Naive B cell (primary cell): ENCODE results near the gene IFT57. TPM values are rescaled to one million over a fixed set of nuclear protein-coding genes. Genes with fewer than 3 reads are reported as not detected.
A peak's percentile ranks its signal among the peaks of the same experiment; 100 is the strongest.

ENCODE experiments used
- ATAC-seq, 2 donors: fragments of 150-1000 bp; cut with Tn5 transposase; 2 replicates each; pipeline ENCODE4 v1.10.0; 2021; ENCODE audit warnings: low read depth in 2 of 2, mild to moderate bottlenecking in 2 of 2, moderate library complexity in 2 of 2
- DNase-seq: peaks from one replicate; pipeline ENCODE4 v3.0.0; 2022
- H3K27ac Mint-ChIP-seq, 6 donors: one replicate each; pipeline ENCODE4 v1.8.0; 2020 to 2022; ENCODE audit warnings: mild to moderate bottlenecking in 6 of 6, mixed read lengths in 6 of 6, moderate library complexity in 5 of 6, inconsistent platforms in 2 of 6
- H3K27me3 Mint-ChIP-seq, 3 donors: one replicate each; pipeline ENCODE4 v1.8.0; 2021 to 2022; ENCODE audit warnings: mixed read lengths in 3 of 3, mild to moderate bottlenecking in 1 of 3
- H3K36me3 Mint-ChIP-seq, 2 donors: one replicate each; pipeline ENCODE4 v1.8.0; 2020 to 2022; ENCODE audit warnings: mixed read lengths in 2 of 2, inconsistent platforms in 1 of 2, mild to moderate bottlenecking in 1 of 2
- H3K4me1 Mint-ChIP-seq, 3 donors: one replicate each; pipeline ENCODE4 v1.8.0; 2020 to 2022; ENCODE audit warnings: mixed read lengths in 3 of 3, inconsistent platforms in 1 of 3, mild to moderate bottlenecking in 1 of 3, moderate library complexity in 1 of 3
- H3K4me3 Mint-ChIP-seq, 8 donors: one replicate each; pipeline ENCODE4 v1.8.0; 2020 to 2022; ENCODE audit warnings: mild to moderate bottlenecking in 8 of 8, mixed read lengths in 8 of 8, moderate library complexity in 8 of 8, inconsistent platforms in 2 of 8
- H3K9me3 Mint-ChIP-seq, 7 donors: one replicate each; pipeline ENCODE4 v1.8.0; 2020 to 2022; ENCODE audit warnings: mixed read lengths in 7 of 7, mild to moderate bottlenecking in 5 of 7, inconsistent platforms in 2 of 7, moderate library complexity in 1 of 7
- polyA plus RNA-seq, 6 donors: library from polyadenylated mRNA; unstranded; fragments of 300-500 nt; fragmentation: Illumina TruSeq; gene quantifications; one replicate each; pipeline ENCODE4 v1.2.3, GENCODE V29; 2021; ENCODE audit warnings: low read depth in 6 of 6

IFT57 gene
- polyA plus RNA-seq, 6 donors from 2014 or later, result 160 to 239 (median 203) TPM

DNA sequence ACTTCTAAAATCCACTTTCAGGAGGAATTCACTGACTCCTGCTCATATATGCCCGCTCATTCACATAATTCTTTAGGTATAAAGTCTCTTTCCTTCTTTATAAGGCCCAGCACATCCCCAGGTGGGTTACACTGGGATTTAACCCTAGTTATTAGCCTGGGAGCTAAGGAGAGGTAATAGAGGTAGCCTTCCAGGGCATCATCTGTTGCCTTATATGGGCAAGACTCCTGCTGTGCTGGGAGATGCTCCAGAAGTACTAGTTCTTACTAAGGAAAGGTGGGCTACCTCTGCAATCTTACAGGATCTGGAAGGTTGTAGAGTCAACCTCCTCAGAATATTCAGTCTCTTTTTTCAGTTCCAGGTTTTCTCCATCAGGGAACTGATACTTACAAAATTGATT is 13.1 kb upstream of the IFT57 start:
- H3K36me3 Mint-ChIP-seq, result peaks cover 0 to 8% of the 10 kb centered on the region in 2 donors
- peaks cover 0 to 3% (median 0%) of the 10 kb centered on the region in 7 donors for H3K9me3 Mint-ChIP-seq
- H3K4me1 Mint-ChIP-seq, result peaks cover 5 to 14% (median 14%) of the 10 kb centered on the region in 3 donors
- H3K4me3 Mint-ChIP-seq, result no peak overlapping the region
- ATAC-seq (no peak), DNase-seq (no peak)
- peaks cover 0 to 4% (median 0%) of the 10 kb centered on the region in 3 donors for H3K27me3 Mint-ChIP-seq
- H3K27ac Mint-ChIP-seq, result peak overlapping the region in 2 of 6 donors; percentile 41 to 80

- H3K36me3 Mint-ChIP-seq, result peaks cover 0 to 8% of the 10 kb centered on the region in 2 donors
- H3K27ac Mint-ChIP-seq, result peak overlapping the region in 1 of 6 donors; percentile 43
- ATAC-seq (no peak), DNase-seq (no peak)
- no peak overlapping the region for H3K4me3 Mint-ChIP-seq
- H3K4me1 Mint-ChIP-seq, result peaks cover 0 to 8% (median 6%) of the 10 kb centered on the region in 3 donors
- peaks cover 0 to 4% (median 0%) of the 10 kb centered on the region in 3 donors for H3K27me3 Mint-ChIP-seq
- H3K9me3 Mint-ChIP-seq, result peaks cover 0 to 3% (median 0%) of the 10 kb centered on the region in 7 donors
These were observed 12.2 kb upstream of the IFT57 start for GRCh38 chr3:108234387-108234957.

DNA sequence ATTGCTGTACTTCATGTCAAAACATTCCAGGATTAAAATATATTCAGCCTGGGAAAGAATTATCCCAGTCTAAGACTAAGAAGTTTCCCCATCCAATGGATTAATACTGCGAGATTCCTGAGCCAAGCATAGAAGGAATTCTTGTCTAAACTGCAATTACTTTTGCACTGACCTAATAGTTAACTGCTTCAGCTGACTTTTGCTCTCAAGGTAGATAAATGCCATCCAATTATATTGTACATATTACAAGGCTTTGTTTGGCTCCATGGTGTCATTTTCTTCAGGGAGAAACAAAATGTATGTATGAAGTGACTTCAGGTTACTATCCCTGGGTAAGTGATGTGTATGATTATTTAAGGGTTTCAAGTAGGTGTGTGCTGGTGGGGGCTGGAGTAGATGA is 6.1 kb upstream of the IFT57 start:
- Mint-ChIP-seq H3K4me1 (peaks cover 13 to 24% (median 14%) of the 10 kb centered on the region in 3 donors), H3K36me3 (no peaks in the 10 kb centered on the region), H3K9me3 (no peaks in the 10 kb centered on the region), H3K27ac (no peak overlapping the region), H3K27me3 (peaks cover 0 to 4% (median 0%) of the 10 kb centered on the region in 3 donors), H3K4me3 (no peak overlapping the region)
- no peak for DNase-seq
- ATAC-seq, result no peak

- H3K27ac Mint-ChIP-seq, result no peak overlapping the region
- DNase-seq, result no peak
- peaks cover 0 to 4% (median 0%) of the 10 kb centered on the region in 3 donors for H3K27me3 Mint-ChIP-seq
- ATAC-seq, result no peak
- H3K4me3 Mint-ChIP-seq, result no peak overlapping the region
- H3K4me1 Mint-ChIP-seq, result peaks cover 15 to 30% (median 20%) of the 10 kb centered on the region in 3 donors
- H3K9me3 Mint-ChIP-seq, result no peaks in the 10 kb centered on the region
- no peaks in the 10 kb centered on the region for H3K36me3 Mint-ChIP-seq
These were observed 4.9 kb upstream of the IFT57 start for GRCh38 chr3:108227131-108227530.

- Mint-ChIP-seq H3K4me1 (peaks cover 21 to 42% (median 39%) of the 10 kb centered on the region in 3 donors), H3K9me3 (no peaks in the 10 kb centered on the region), H3K27me3 (no peaks in the 10 kb centered on the region), H3K36me3 (peaks cover 0 to 6% of the 10 kb centered on the region in 2 donors), H3K4me3 (peak overlapping the region in 3 of 8 donors; percentile 18 to 37 (median 21)), H3K27ac (peak overlapping the region in 5 of 6 donors; percentile 67 to 100 (median 100))
- ATAC-seq (no peak), DNase-seq (no peak)
These were observed 3.0 kb upstream of the IFT57 start for GRCh38 chr3:108225221-108225620.

- Mint-ChIP-seq H3K9me3 (no peaks in the 10 kb centered on the region), H3K27me3 (no peaks in the 10 kb centered on the region), H3K36me3 (peaks cover 0 to 6% of the 10 kb centered on the region in 2 donors), H3K27ac (peak overlapping the region; percentile 99 to 100 (median 100)), H3K4me3 (peak overlapping the region; percentile 97 to 100 (median 100)), H3K4me1 (peaks cover 27 to 53% (median 50%) of the 10 kb centered on the region in 3 donors)
- ATAC-seq, result no peak
- DNase-seq, result peak; percentile 19
These were observed 1.7 kb upstream of the IFT57 start for GRCh38 chr3:108223928-108224327.

DNA sequence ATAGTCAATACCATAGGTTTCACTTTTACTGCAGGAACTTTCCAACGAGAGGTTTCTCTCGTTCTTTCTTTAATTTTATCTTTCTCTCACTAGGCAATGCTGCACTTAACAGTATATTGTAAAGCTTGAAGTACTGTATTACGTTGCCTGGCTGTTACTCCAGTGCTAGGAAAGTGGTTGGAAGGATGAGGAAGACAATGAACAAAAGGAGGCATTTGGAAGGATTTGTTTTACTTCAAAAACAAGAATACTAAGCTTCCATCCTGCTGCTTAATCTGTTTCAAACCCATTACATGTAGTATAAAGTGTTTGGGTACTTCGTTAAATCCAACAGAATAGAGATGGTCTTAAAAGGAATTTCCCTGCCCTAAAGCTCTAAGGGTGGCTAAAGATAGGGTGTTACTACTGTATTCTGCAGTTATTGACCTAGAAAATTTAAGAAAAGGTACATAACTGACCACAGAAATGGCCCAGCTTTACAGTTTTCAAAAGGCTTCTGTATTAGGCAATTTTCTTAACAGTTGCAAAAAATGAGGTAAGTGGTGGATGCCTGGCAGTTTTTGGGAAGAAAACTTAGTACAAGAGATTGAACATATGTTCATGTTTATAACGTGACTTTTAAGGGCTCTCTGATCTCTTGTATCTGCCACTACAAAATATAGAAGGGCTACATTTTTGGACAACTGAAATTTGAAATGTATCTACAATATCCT is 785 bp upstream of the IFT57 start:
- Mint-ChIP-seq H3K27me3 (no peaks in the 10 kb centered on the region), H3K27ac (peak overlapping the region; percentile 99 to 100 (median 100)), H3K36me3 (peaks cover 0 to 6% of the 10 kb centered on the region in 2 donors), H3K4me3 (peak overlapping the region; percentile 97 to 100 (median 100)), H3K9me3 (no peaks in the 10 kb centered on the region), H3K4me1 (peaks cover 27 to 58% (median 50%) of the 10 kb centered on the region in 3 donors)
- ATAC-seq (no peak), DNase-seq (no peak)

DNA sequence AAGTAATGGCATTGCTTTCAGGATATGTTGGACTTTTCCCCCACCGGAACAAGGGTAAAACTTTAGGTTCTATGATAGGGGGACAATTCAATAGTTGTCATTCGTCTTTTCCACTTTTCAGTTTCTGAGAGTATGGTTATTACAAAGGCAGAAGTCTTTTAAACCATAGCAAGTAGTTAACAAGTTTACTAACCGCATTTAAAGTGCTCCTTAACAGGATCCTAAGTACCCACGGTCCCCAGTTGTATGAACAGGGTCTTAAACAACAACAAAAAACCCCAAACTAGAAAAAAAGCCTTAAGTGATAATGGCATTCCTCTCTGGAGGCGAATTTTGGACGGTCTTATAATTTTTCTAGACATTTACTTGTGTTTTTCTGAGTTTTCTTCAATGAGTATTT is 831 bp downstream of the IFT57 start:
- H3K4me3 Mint-ChIP-seq, result peak overlapping the region; percentile 97 to 100 (median 100)
- ATAC-seq (no peak), DNase-seq (no peak)
- no peaks in the 10 kb centered on the region for H3K27me3 Mint-ChIP-seq
- no peaks in the 10 kb centered on the region for H3K9me3 Mint-ChIP-seq
- peaks cover 7 to 13% of the 10 kb centered on the region in 2 donors for H3K36me3 Mint-ChIP-seq
- peak overlapping the region; percentile 99 to 100 (median 100) for H3K27ac Mint-ChIP-seq
- peaks cover 34 to 64% (median 54%) of the 10 kb centered on the region in 3 donors for H3K4me1 Mint-ChIP-seq

GRCh38 chr3:108219336-108219735 is 2.9 kb downstream of the IFT57 start:
- Mint-ChIP-seq H3K4me1 (peaks cover 39 to 63% (median 59%) of the 10 kb centered on the region in 3 donors), H3K27ac (peak overlapping the region; percentile 73 to 100 (median 90)), H3K9me3 (peaks cover 0 to 4% (median 0%) of the 10 kb centered on the region in 7 donors), H3K4me3 (peak overlapping the region; percentile 83 to 100 (median 99)), H3K27me3 (no peaks in the 10 kb centered on the region), H3K36me3 (peaks cover 16 to 21% of the 10 kb centered on the region in 2 donors)
- DNase-seq (peak; percentile 25), ATAC-seq (peak in 1 of 2 donors; percentile 14)

GRCh38 chr3:108218811-108219210 is 3.4 kb downstream of the IFT57 start:
- no peak for ATAC-seq
- peaks cover 34 to 58% (median 54%) of the 10 kb centered on the region in 3 donors for H3K4me1 Mint-ChIP-seq

GRCh38 chr3:108215871-108216270 is 6.4 kb downstream of the IFT57 start:
- Mint-ChIP-seq H3K4me1 (peaks cover 28 to 41% (median 35%) of the 10 kb centered on the region in 3 donors), H3K27me3 (no peaks in the 10 kb centered on the region), H3K27ac (peak overlapping the region in 4 of 6 donors; percentile 0 to 62 (median 26)), H3K36me3 (peaks cover 29 to 39% of the 10 kb centered on the region in 2 donors), H3K9me3 (peaks cover 0 to 4% (median 0%) of the 10 kb centered on the region in 7 donors), H3K4me3 (peak overlapping the region; percentile 11 to 88 (median 48))
- ATAC-seq (peak in 1 of 2 donors; percentile 25), DNase-seq (no peak)

More at GRCh38 chr3:108218811-108219210, 3.4 kb downstream of the IFT57 start:
- Mint-ChIP-seq H3K4me3 (peak overlapping the region; percentile 83 to 100 (median 99)), H3K36me3 (peaks cover 16 to 24% of the 10 kb centered on the region in 2 donors), H3K27ac (peak overlapping the region; percentile 50 to 99 (median 76)), H3K9me3 (peaks cover 0 to 4% (median 0%) of the 10 kb centered on the region in 7 donors), H3K27me3 (no peaks in the 10 kb centered on the region)
- no peak for DNase-seq

GRCh38 chr3:108209579-108209978 is 12.6 kb downstream of the IFT57 start:
- Mint-ChIP-seq H3K27ac (peak overlapping the region in 3 of 6 donors; percentile 51 to 65 (median 52)), H3K36me3 (peaks cover 29 to 58% of the 10 kb centered on the region in 2 donors)
- ATAC-seq, result no peak

GRCh38 chr3:108208831-108209230 is 13.4 kb downstream of the IFT57 start:
- Mint-ChIP-seq H3K4me1 (peaks cover 20 to 41% (median 28%) of the 10 kb centered on the region in 3 donors), H3K9me3 (peaks cover 0 to 5% (median 0%) of the 10 kb centered on the region in 7 donors), H3K36me3 (peaks cover 35 to 63% of the 10 kb centered on the region in 2 donors), H3K27ac (peak overlapping the region; percentile 22 to 56 (median 46)), H3K4me3 (peak overlapping the region in 1 of 8 donors; percentile 44), H3K27me3 (no peaks in the 10 kb centered on the region)
- ATAC-seq (peak; percentile 58 to 60), DNase-seq (no peak)

More at GRCh38 chr3:108209579-108209978, 12.6 kb downstream of the IFT57 start:
- peaks cover 13 to 34% (median 22%) of the 10 kb centered on the region in 3 donors for H3K4me1 Mint-ChIP-seq
- no peak overlapping the region for H3K4me3 Mint-ChIP-seq
- peaks cover 0 to 5% (median 0%) of the 10 kb centered on the region in 7 donors for H3K9me3 Mint-ChIP-seq
- no peaks in the 10 kb centered on the region for H3K27me3 Mint-ChIP-seq
- no peak for DNase-seq
